SK-N-SH (cell line): Measurements from ENCODE around the gene TSPYL1. TPM values are rescaled to one million over a fixed set of nuclear protein-coding genes. Genes with fewer than 3 reads are reported as not detected.

Experiments used
- CTCF ChIA-PET: fragments of 300-600, 350-600 bp; formaldehyde crosslinking; extraction: SDS; loops from one replicate; lab custom pipeline; 2021; lab: Yijun Ruan, JAX
- POLR2A ChIA-PET: fragments of 350-600 bp; sonication (Branson Sonifier 250); formaldehyde crosslinking; extraction: SDS; loops from one replicate; lab custom pipeline; 2020; ENCODE audit warnings: antibody characterized with exemption, inconsistent platforms; lab: Yijun Ruan, JAX
- DNase-seq: peaks from one replicate; pipeline ENCODE4 v3.0.0; 2012
- H2AFZ ChIP-seq: fragments of 200-600 bp; sonication (generic); 2 replicates; pipeline ENCODE4 v1.8.1; 2016; ENCODE audit warnings: antibody characterized with exemption, mild to moderate bottlenecking, low read depth
- H3F3A ChIP-seq: fragments of 200-600 bp; sonication (generic); replicated peaks from 2 replicates; pipeline ENCODE3; 2016; ENCODE audit warnings: antibody characterized with exemption, mild to moderate bottlenecking; ENCODE audit not compliant: insufficient read depth
- H3K27ac ChIP-seq, 2 experiments: fragments of 200-500 bp in 1 of 2; fragments of 200-600 bp in 1 of 2; sonication (Bioruptor generic) in 1 of 2; sonication (generic), shearing (Covaris generic) in 1 of 2; 2 replicates each; pipeline versions ENCODE4 v1.5.1 to v1.6.1; 2014 to 2016; ENCODE audit warnings: low read depth in 2 of 2, inconsistent platforms in 1 of 2, low read length in 1 of 2, mild to moderate bottlenecking in 1 of 2, mixed read lengths in 1 of 2
- H3K27me3 ChIP-seq: fragments of 200-600 bp; sonication (generic), shearing (Covaris generic); 2 replicates; pipeline ENCODE4 v1.6.1; 2016; ENCODE audit warnings: mixed run types; ENCODE audit not compliant: insufficient read depth
- H3K36me3 ChIP-seq, 2 experiments: fragments of 200-500 bp in 1 of 2; fragments of 200-600 bp in 1 of 2; sonication (Bioruptor generic) in 1 of 2; sonication (generic) in 1 of 2; replicated peaks in 1 of 2; 2 replicates each; pipeline versions ENCODE3 to v1.5.1; 2014 to 2016; ENCODE audit warnings: low read length in 1 of 2, mild to moderate bottlenecking in 1 of 2; ENCODE audit not compliant: insufficient read depth in 2 of 2, control insufficient read depth in 1 of 2
- H3K4me1 ChIP-seq, 2 experiments: fragments of 200-500 bp in 1 of 2; fragments of 200-600 bp in 1 of 2; sonication (Bioruptor generic) in 1 of 2; sonication (generic), shearing (Covaris generic) in 1 of 2; 2 replicates each; pipeline versions ENCODE4 v1.5.1 to v1.6.1; 2014 to 2016; ENCODE audit warnings: low read depth in 1 of 2, low read length in 1 of 2, mixed run types in 1 of 2; ENCODE audit not compliant: insufficient read depth in 2 of 2, control insufficient read depth in 1 of 2
- H3K4me2 ChIP-seq: fragments of 200-600 bp; sonication (generic), shearing (Covaris generic); 2 replicates; pipeline ENCODE4 v1.6.1; 2017; ENCODE audit warnings: mixed run types
- H3K4me3 ChIP-seq, 2 experiments: fragments of 200-500 bp in 1 of 2; fragments of 200-600 bp in 1 of 2; sonication (Bioruptor generic) in 1 of 2; sonication (generic), shearing (Covaris generic) in 1 of 2; 2 replicates each; pipeline versions ENCODE4 v1.5.1 to v1.8.1; 2014 to 2016; ENCODE audit warnings: low read depth in 2 of 2, inconsistent platforms in 1 of 2, low read length in 1 of 2, mild to moderate bottlenecking in 1 of 2, mixed read lengths in 1 of 2, moderate library complexity in 1 of 2
- H3K79me2 ChIP-seq: fragments of 200-600 bp; sonication (generic); 2 replicates; pipeline ENCODE4 v1.8.1; 2017; ENCODE audit warnings: mild to moderate bottlenecking; ENCODE audit not compliant: insufficient read depth
- H3K9ac ChIP-seq: fragments of 200-600 bp; sonication (generic); 2 replicates; pipeline ENCODE4 v1.6.1; 2017; ENCODE audit warnings: mixed run types
- H3K9me2 ChIP-seq: fragments of 200-600 bp; sonication (generic); 2 replicates; pipeline ENCODE4 v1.6.1; 2017; ENCODE audit warnings: mixed run types
- H3K9me3 ChIP-seq: fragments of 200-600 bp; sonication (generic); 2 replicates; pipeline ENCODE4 v1.6.1; 2017; ENCODE audit warnings: mixed run types, mild to moderate bottlenecking, moderate library complexity
- H4K20me1 ChIP-seq: fragments of 200-600 bp; sonication (generic); 2 replicates; pipeline ENCODE4 v1.6.1; 2017; ENCODE audit warnings: mild to moderate bottlenecking, mixed run types; ENCODE audit not compliant: insufficient read depth
- CHD2 ChIP-seq: fragments of 150-350 bp; IDR thresholded peaks from 2 replicates; pipeline ENCODE4 v1.6.1; 2018; ENCODE audit warnings: low read length; ENCODE audit not compliant: partially characterized antibody
- CTCF ChIP-seq: fragments of 200-600 bp; sonication (generic); IDR thresholded peaks from 2 replicates; pipeline ENCODE4 v1.6.1; 2017; ENCODE audit warnings: antibody characterized with exemption, mild to moderate bottlenecking, moderate library complexity
- EP300 ChIP-seq, 2 experiments: IDR thresholded peaks; 2 replicates each; pipeline versions ENCODE4 v1.4.0 to v1.6.1; 2012; ENCODE audit warnings: borderline replicate concordance in 1 of 2, low read depth in 1 of 2, low read length in 1 of 2
- FOSL2 ChIP-seq: IDR thresholded peaks from 2 replicates; pipeline ENCODE4 v1.4.0; 2012; ENCODE audit warnings: low read depth, mild to moderate bottlenecking, moderate library complexity, borderline replicate concordance
- JUND ChIP-seq: IDR thresholded peaks from 2 replicates; pipeline ENCODE4 v1.4.0; 2012
- MEF2A ChIP-seq: IDR thresholded peaks from 2 replicates; pipeline ENCODE4 v1.4.0; 2012; ENCODE audit warnings: low read depth, borderline replicate concordance
- MXI1 ChIP-seq: IDR thresholded peaks from 2 replicates; pipeline ENCODE4 v1.6.1; 2012; ENCODE audit warnings: mild to moderate bottlenecking, low read depth, low read length, improper control_type of control experiment
- POLR2AphosphoS5 ChIP-seq: IDR thresholded peaks from 2 replicates; pipeline ENCODE4 v1.6.1; 2012; ENCODE audit warnings: low read depth, low read length
- RAD21 ChIP-seq: IDR thresholded peaks from 2 replicates; pipeline ENCODE4 v1.6.1; 2012; ENCODE audit warnings: mild to moderate bottlenecking, low read length
- RFX5 ChIP-seq: IDR thresholded peaks from 2 replicates; pipeline ENCODE4 v1.6.1; 2012; ENCODE audit warnings: mild to moderate bottlenecking, improper control_type of control experiment, low read length
- SIN3A ChIP-seq: IDR thresholded peaks from 2 replicates; pipeline ENCODE4 v1.6.1; 2012; ENCODE audit warnings: low read depth, mild to moderate bottlenecking, low read length, moderate library complexity, borderline replicate concordance
- TAF1 ChIP-seq: IDR thresholded peaks from 2 replicates; pipeline ENCODE4 v1.6.1; 2012; ENCODE audit warnings: low read depth, mild to moderate bottlenecking, low read length, moderate library complexity, borderline replicate concordance
- TCF12 ChIP-seq: IDR thresholded peaks from 2 replicates; pipeline ENCODE4 v1.4.0; 2012
- TEAD4 ChIP-seq: IDR thresholded peaks from 2 replicates; pipeline ENCODE4 v1.4.0; 2012; ENCODE audit warnings: mild to moderate bottlenecking, borderline replicate concordance; ENCODE audit not compliant: insufficient read depth
- USF1 ChIP-seq: IDR thresholded peaks from 2 replicates; pipeline ENCODE4 v1.4.0; 2012; ENCODE audit warnings: low read depth, borderline replicate concordance
- USF2 ChIP-seq: fragments of 150-350 bp; IDR thresholded peaks from 2 replicates; pipeline ENCODE4 v1.6.1; 2017; ENCODE audit warnings: antibody characterized with exemption, low read length, low read depth, borderline replicate concordance
- YY1 ChIP-seq: IDR thresholded peaks from 2 replicates; pipeline ENCODE4 v1.4.0; 2012; ENCODE audit warnings: low read depth, mild to moderate bottlenecking
- ZBTB33 ChIP-seq: IDR thresholded peaks from 2 replicates; pipeline ENCODE4 v1.4.0; 2012; ENCODE audit warnings: low read depth, borderline replicate concordance
- WGBS: methylation state at CpG from one replicate; pipeline ENCODE4 v1.1.6; 2017; ENCODE audit warnings: low lambda C conversion rate; 5-methylcytosine and 5-hydroxymethylcytosine counted together
- polyA plus RNA-seq, 3 experiments: library from polyadenylated mRNA; depleted of rRNA; stranded (reverse); fragments of >200 nt; gene quantifications; 2 replicates each; pipeline ENCODE4 v1.2.3, GENCODE V29; 2012
- TF ChIP-seq, protein P1 (sequence below): IDR thresholded peaks from 2 replicates; pipeline ENCODE4 v1.4.0; 2012; ENCODE audit warnings: low read depth
- TF ChIP-seq, protein P2 (sequence below): IDR thresholded peaks from 2 replicates; pipeline ENCODE4; 2012

Gene TSPYL1
- polyA plus RNA-seq, 1 of the 3 experiments (the other 2 are of a cell fraction), result 27.9 TPM

GRCh38 chr6:116244284-116244683 is 35.4 kb downstream of the TSPYL1 start:
- Histone ChIP-seq H3K9ac (no peak overlapping the region), H4K20me1 (no peaks in the 10 kb centered on the region), H3K4me3 (no peak overlapping the region), H3K4me2 (no peak overlapping the region), H3K27me3 (no peaks in the 10 kb centered on the region), H3K4me1 (no peaks in the 10 kb centered on the region; a peak in 2 of 4 replicates), H3F3A (peaks cover 24% of the 10 kb centered on the region), H3K79me2 (peaks cover 14% of the 10 kb centered on the region; the same call in 1 of the 2 replicates), H3K36me3 (peaks cover 17 to 29% of the 10 kb centered on the region in 2 experiments), H3K9me3 (no peaks in the 10 kb centered on the region), H3K9me2 (no peaks in the 10 kb centered on the region), H2AFZ (no peak overlapping the region), H3K27ac (no peak overlapping the region)
- WGBS, result 94% methylated on average over 4 of the region's 4 CpGs
- no peak for DNase-seq
- POLR2A ChIA-PET, result no interaction called here
- TF ChIP-seq TAF1 (no peak), TCF12 (no peak), SIN3A (no peak), CTCF (no peak), MEF2A (no peak), USF1 (no peak), USF2 (no peak), RFX5 (no peak)
- TF ChIP-seq, protein P1, sequence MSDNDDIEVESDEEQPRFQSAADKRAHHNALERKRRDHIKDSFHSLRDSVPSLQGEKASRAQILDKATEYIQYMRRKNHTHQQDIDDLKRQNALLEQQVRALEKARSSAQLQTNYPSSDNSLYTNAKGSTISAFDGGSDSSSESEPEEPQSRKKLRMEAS, result no peak
- CTCF ChIA-PET, result interaction anchor here (0.7 to 2.1 kb wide), 3 partner anchors 7 to 28 kb away, joined by 3 to 8 read pairs (median 3); no protein-coding TSS in a partner anchor

GRCh38 chr6:116239856-116240255 is 39.9 kb downstream of the TSPYL1 start:
- Histone ChIP-seq H3K27me3 (no peaks in the 10 kb centered on the region), H3K27ac (no peak overlapping the region), H3K9me2 (no peaks in the 10 kb centered on the region), H3K79me2 (no peaks in the 10 kb centered on the region), H3K9me3 (no peaks in the 10 kb centered on the region), H2AFZ (no peak overlapping the region), H3F3A (peaks cover 5% of the 10 kb centered on the region), H3K36me3 (peaks cover 15 to 22% of the 10 kb centered on the region in 2 experiments), H3K4me1 (no peaks in the 10 kb centered on the region), H4K20me1 (no peaks in the 10 kb centered on the region), H3K4me2 (no peak overlapping the region), H3K4me3 (no peak overlapping the region), H3K9ac (no peak overlapping the region)
- 97% methylated on average over 1 of the region's 1 CpG for WGBS
- CTCF ChIA-PET, result interaction anchor here (1.9 kb wide), 1 partner anchor 22 kb away, joined by 9 read pairs; no protein-coding TSS in a partner anchor
- POLR2A ChIA-PET, result no interaction called here
- DNase-seq, result no peak
- TF ChIP-seq USF1, result no peak
- TF ChIP-seq FOSL2, result no peak
- no peak for TF ChIP-seq TEAD4
- no peak for TF ChIP-seq MXI1
- no peak for TF ChIP-seq CHD2
- TF ChIP-seq JUND, result no peak
- TF ChIP-seq RAD21, result no peak
- no peak for TF ChIP-seq EP300 (IDR thresholded peaks at IDR 0.05; ENCODE audit: borderline replicate concordance in 1 of 2, low read depth in 1 of 2, low read length in 1 of 2)
- TF ChIP-seq ZBTB33, result no peak
- TF ChIP-seq RFX5, result no peak
- TF ChIP-seq MEF2A, result no peak
- no peak for TF ChIP-seq POLR2AphosphoS5
- TF ChIP-seq, protein P2, sequence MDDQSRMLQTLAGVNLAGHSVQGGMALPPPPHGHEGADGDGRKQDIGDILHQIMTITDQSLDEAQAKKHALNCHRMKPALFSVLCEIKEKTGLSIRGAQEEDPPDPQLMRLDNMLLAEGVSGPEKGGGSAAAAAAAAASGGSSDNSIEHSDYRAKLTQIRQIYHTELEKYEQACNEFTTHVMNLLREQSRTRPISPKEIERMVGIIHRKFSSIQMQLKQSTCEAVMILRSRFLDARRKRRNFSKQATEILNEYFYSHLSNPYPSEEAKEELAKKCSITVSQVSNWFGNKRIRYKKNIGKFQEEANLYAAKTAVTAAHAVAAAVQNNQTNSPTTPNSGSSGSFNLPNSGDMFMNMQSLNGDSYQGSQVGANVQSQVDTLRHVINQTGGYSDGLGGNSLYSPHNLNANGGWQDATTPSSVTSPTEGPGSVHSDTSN, result no peak
- no peak for TF ChIP-seq YY1
- no peak for TF ChIP-seq TAF1
